ENCODE data around the gene LCOR. TPM values are rescaled to one million over a fixed set of nuclear protein-coding genes. Genes with fewer than 3 reads are reported as not detected.

Gene LCOR
- total RNA-seq, 2 donors from 2014 or later = 36.9 to 43.3 TPM

- Mint-ChIP-seq H3K36me3 (ENCODE audit: low read depth) (no peaks in the 10 kb centered on the region), H3K9me3 (no peaks in the 10 kb centered on the region), H3K27me3 (ENCODE audit: insufficient read depth) (no peaks in the 10 kb centered on the region), H3K4me1 (peaks cover 12% of the 10 kb centered on the region), H3K27ac (no peak overlapping the region), H3K4me3 (no peak overlapping the region)
- Histone ChIP-seq H3K27me3 (ENCODE audit: control insufficient read depth, insufficient read depth, low read length, poor library complexity, severe bottlenecking) (no peaks in the 10 kb centered on the region), H3K27ac (ENCODE audit: low read depth, low read length) (no peak overlapping the region), H3K9ac (ENCODE audit: extremely low read depth, low read length, poor library complexity, severe bottlenecking) (no peak overlapping the region), H3K4me3 (ENCODE audit: low read length) (no peak overlapping the region), H3K4me1 (ENCODE audit: control insufficient read depth, insufficient read depth, low read length) (no peaks in the 10 kb centered on the region), H3K36me3 (ENCODE audit: control insufficient read depth, insufficient read depth, low read length) (no peaks in the 10 kb centered on the region), H3K9me3 (ENCODE audit: control insufficient read depth, low read length) (no peaks in the 10 kb centered on the region)
- peak; percentile 25 for DNase-seq
- TF ChIP-seq CTCF (conservative IDR thresholded peaks at IDR 0.05) = no peak
- WGBS, 2 experiments (ENCODE audit: insufficient coverage in 1 of 2, insufficient read length in 1 of 2) = 91 to 95% methylated on average over 7 to 12 of the region's 12 CpGs
Observed at GRCh38 chr10:97019213-97019844, 187.2 kb downstream of the LCOR start.

DNA sequence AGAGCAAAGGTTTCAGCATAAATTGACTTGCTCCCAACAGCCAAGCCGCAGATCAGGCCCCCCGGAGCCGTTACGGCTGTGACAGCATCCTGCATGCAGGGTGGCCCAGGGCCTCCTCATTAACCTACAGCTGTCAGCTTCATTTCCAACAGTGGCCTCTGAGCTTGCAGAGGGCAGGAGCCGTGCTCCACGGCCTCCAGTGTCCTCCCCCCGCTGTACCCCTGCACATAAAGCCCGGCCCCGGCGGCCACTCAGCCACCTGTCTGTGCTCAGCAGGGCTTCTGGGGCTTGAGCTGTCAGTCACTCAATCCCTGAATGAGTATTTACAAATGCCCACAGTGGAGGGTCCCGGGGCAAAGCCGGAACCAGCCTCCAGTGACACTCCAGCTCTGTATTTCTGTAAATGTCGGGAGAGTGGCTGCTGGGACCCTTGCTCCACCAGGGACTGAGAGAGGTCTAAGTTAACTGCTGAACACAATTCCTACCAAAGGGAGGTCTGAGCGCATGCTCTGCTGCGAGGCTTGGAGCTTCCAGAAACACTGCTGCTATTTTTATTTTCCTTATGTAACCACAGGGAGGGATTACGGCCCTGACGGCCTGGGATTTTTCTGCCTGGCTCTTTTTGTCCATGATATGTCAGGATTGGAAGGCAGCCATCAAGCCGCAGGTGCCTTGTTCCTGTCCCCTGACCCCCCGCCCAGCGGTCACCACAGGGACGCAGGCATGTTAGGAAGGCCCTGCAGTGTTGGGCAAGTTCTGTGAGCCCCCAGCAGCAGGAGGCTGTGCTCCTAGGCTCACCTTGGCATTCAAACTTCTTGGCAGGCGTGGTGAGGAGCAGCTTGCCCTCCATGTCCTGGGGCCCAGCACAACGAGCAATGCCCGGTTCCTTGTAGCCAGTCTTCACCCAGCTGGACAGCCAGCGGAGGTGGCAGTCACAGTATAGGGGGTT is 188.6 kb downstream of the LCOR start:
- H3K9ac ChIP-seq (ENCODE audit: extremely low read depth, low read length, poor library complexity, severe bottlenecking) = no peak overlapping the region

DNA sequence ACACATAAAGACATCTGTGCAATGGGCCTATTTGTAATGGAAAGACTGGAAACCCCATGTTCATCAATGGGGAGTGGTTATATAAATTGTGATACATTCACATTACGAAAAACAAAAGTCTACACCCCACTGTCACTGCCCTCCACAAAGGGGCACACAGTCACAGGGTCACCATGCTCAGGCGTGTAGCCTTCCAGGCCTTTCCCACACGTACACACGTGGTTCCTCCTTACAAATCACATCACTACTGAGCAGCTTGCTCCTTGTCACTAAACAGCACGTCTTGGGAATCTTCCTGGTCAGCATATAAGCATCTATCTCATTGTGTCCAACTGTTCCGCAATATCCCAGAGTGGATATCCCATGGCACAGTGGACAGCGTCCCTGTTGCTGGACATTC is 190.5 kb downstream of the LCOR start:
- Histone ChIP-seq H3K36me3 (ENCODE audit: control insufficient read depth, insufficient read depth, low read length) (no peaks in the 10 kb centered on the region), H3K4me3 (ENCODE audit: low read length) (no peak overlapping the region), H3K9me3 (ENCODE audit: control insufficient read depth, low read length) (no peaks in the 10 kb centered on the region), H3K9ac (ENCODE audit: extremely low read depth, low read length, poor library complexity, severe bottlenecking) (no peak overlapping the region), H3K4me1 (ENCODE audit: control insufficient read depth, insufficient read depth, low read length) (no peaks in the 10 kb centered on the region), H3K27me3 (ENCODE audit: control insufficient read depth, insufficient read depth, low read length, poor library complexity, severe bottlenecking) (no peaks in the 10 kb centered on the region), H3K27ac (ENCODE audit: low read depth, low read length) (no peak overlapping the region)
- DNase-seq = peak; percentile 21
- Mint-ChIP-seq H3K36me3 (ENCODE audit: low read depth) (no peaks in the 10 kb centered on the region), H3K27me3 (ENCODE audit: insufficient read depth) (no peaks in the 10 kb centered on the region), H3K4me3 (no peak overlapping the region), H3K27ac (no peak overlapping the region), H3K9me3 (no peaks in the 10 kb centered on the region), H3K4me1 (peaks cover 12% of the 10 kb centered on the region)
- 93 to 94% methylated on average over 7 of the region's 7 CpGs for WGBS, 2 experiments (ENCODE audit: insufficient coverage in 1 of 2, insufficient read length in 1 of 2)
- no peak for TF ChIP-seq CTCF (conservative IDR thresholded peaks at IDR 0.05)

More for the DNA sequence above, 188.6 kb downstream of the LCOR start:
- Mint-ChIP-seq H3K27me3 (ENCODE audit: insufficient read depth) (no peaks in the 10 kb centered on the region), H3K9me3 (no peaks in the 10 kb centered on the region), H3K4me1 (peaks cover 12% of the 10 kb centered on the region), H3K27ac (no peak overlapping the region), H3K4me3 (no peak overlapping the region), H3K36me3 (ENCODE audit: low read depth) (no peaks in the 10 kb centered on the region)
- Histone ChIP-seq H3K4me3 (ENCODE audit: low read length) (no peak overlapping the region), H3K27me3 (ENCODE audit: control insufficient read depth, insufficient read depth, low read length, poor library complexity, severe bottlenecking) (no peaks in the 10 kb centered on the region), H3K4me1 (ENCODE audit: control insufficient read depth, insufficient read depth, low read length) (no peaks in the 10 kb centered on the region), H3K36me3 (ENCODE audit: control insufficient read depth, insufficient read depth, low read length) (no peaks in the 10 kb centered on the region), H3K27ac (ENCODE audit: low read depth, low read length) (peak overlapping the region; percentile 75), H3K9me3 (ENCODE audit: control insufficient read depth, low read length) (no peaks in the 10 kb centered on the region)
- WGBS, 2 experiments (ENCODE audit: insufficient coverage in 1 of 2, insufficient read length in 1 of 2) = 59 to 74% methylated on average over 20 to 25 of the region's 25 CpGs
- no peak for TF ChIP-seq CTCF (conservative IDR thresholded peaks at IDR 0.05)
- peak; percentile 51 for DNase-seq

All from endodermal cell (in vitro differentiated cells).